ENCODE data around the gene DPM1.
"Not testable (repeated sequence)": the region's sequence is repeated elsewhere in the genome, so short reads cannot be mapped to it uniquely, and the experiment has no call there.

DPM1 gene

GRCh38 chr20:50978533-50978932, 20.2 kb upstream of the DPM1 start:
- not testable (repeated sequence) for DNase-seq

- DNase-seq, result no peak
Measured at GRCh38 chr20:50977066-50978021, 19.0 kb upstream of the DPM1 start.

GRCh38 chr20:50975701-50976330, 17.5 kb upstream of the DPM1 start:
- no peak for DNase-seq

GRCh38 chr20:50969912-50970311, 11.6 kb upstream of the DPM1 start:
- DNase-seq, result no peak

GRCh38 chr20:50969435-50969834, 11.1 kb upstream of the DPM1 start:
- no peak for DNase-seq

GRCh38 chr20:50968289-50968688, 10.0 kb upstream of the DPM1 start:
- no peak for DNase-seq

- no peak for DNase-seq
Measured at GRCh38 chr20:50967586-50967985, 9.3 kb upstream of the DPM1 start.

- DNase-seq, result no peak
Measured at GRCh38 chr20:50959543-50960126, 1.3 kb upstream of the DPM1 start.

GRCh38 chr20:50958615-50959542, 547 bp upstream of the DPM1 start, which contains the start of gene MOCS3:
MOCS3 (plus strand) TSS chr20:50958818; CDS start chr20:50958843, 25 bp downstream.
- peak; percentile 82 for DNase-seq

- no peak for DNase-seq
Measured at GRCh38 chr20:50957276-50957675, 1.1 kb downstream of the DPM1 start.

- no peak for DNase-seq
Measured at GRCh38 chr20:50953821-50954220, 4.5 kb downstream of the DPM1 start.

GRCh38 chr20:50953196-50953595, 5.1 kb downstream of the DPM1 start:
- DNase-seq, result no peak

GRCh38 chr20:50948132-50948785, 10.1 kb downstream of the DPM1 start:
- no peak for DNase-seq

GRCh38 chr20:50943069-50943468, 15.3 kb downstream of the DPM1 start:
- DNase-seq, result no peak

- no peak for DNase-seq
Measured at GRCh38 chr20:50933589-50933988, 24.7 kb downstream of the DPM1 start.

GRCh38 chr20:50932691-50933280, 25.5 kb downstream of the DPM1 start:
- DNase-seq, result no peak

- no peak for DNase-seq
Measured at GRCh38 chr20:50932016-50932485, 26.3 kb downstream of the DPM1 start.

- peak; percentile 85 for DNase-seq
Measured at GRCh38 chr20:50931306-50932015, 26.9 kb downstream of the DPM1 start, which contains the start of gene ADNP. ADNP (minus strand) TSS chr20:50931437; CDS start chr20:50903996, 27,441 bp downstream.

GRCh38 chr20:50930976-50931305, 27.4 kb downstream of the DPM1 start:
- peak; percentile 77 for DNase-seq

GRCh38 chr20:50930139-50930975, 28.0 kb downstream of the DPM1 start:
- peak; percentile 34 for DNase-seq
